GM19463 (cell line): ENCODE results near the gene CLDN15.
"Not testable (repeated sequence)": the region's sequence is repeated elsewhere in the genome, so short reads cannot be mapped to it uniquely, and the experiment has no call there.

Experiments used
- ATAC-seq: cut with Tn5 transposase; IDR thresholded peaks from one replicate; pipeline ENCODE4 v1.9.1; 2021; ENCODE audit warnings: mild to moderate bottlenecking, moderate library complexity; ENCODE audit not compliant: unreplicated experiment

The CLDN15 gene

DNA sequence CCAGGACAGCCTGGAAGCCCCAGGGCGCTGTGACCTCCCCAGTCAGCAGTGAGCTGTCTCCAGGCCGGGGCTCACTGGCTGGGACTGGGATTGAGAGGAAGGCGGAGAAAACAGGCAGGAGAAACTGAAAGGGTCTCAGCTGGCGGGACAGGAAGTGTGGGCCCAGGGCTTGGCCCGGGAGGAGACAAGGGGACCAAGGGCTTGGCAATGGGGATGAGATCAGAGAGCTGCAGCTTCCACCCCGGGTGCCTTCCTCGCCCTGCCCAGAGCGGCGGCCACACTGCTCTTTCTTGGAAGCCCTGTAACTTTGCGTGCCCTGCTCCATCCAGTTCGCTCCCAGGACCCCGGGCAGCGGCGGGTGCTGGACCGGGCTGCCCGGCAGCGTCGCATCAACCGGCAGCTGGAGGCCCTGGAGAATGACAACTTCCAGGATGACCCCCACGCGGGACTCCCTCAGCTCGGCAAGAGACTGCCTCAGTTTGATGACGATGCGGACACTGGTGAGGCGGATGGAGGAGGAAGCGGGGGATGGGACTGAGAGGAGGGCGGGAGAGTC, 15.2 kb downstream of the CLDN15 start:
- no peak for ATAC-seq

DNA sequence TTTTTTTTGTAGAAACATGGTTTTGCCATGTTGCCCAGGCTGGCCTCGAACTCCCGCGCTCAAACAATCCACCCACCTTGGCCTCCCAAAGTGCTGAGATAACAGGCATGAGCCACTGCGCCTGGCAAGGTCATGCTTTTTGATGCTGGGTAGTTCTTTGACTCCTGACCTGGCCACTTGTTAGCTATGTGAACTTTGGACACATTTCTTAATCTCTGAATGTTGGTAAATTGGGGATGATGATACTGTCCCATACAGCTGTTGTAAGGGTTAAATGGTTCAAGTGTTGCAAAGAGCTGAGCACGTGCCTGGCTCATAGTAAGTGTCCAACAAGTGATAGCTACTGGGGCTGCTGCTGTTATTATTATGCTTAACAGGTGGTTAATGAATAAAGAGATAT, 17.3 kb downstream of the CLDN15 start:
- no peak for ATAC-seq

DNA sequence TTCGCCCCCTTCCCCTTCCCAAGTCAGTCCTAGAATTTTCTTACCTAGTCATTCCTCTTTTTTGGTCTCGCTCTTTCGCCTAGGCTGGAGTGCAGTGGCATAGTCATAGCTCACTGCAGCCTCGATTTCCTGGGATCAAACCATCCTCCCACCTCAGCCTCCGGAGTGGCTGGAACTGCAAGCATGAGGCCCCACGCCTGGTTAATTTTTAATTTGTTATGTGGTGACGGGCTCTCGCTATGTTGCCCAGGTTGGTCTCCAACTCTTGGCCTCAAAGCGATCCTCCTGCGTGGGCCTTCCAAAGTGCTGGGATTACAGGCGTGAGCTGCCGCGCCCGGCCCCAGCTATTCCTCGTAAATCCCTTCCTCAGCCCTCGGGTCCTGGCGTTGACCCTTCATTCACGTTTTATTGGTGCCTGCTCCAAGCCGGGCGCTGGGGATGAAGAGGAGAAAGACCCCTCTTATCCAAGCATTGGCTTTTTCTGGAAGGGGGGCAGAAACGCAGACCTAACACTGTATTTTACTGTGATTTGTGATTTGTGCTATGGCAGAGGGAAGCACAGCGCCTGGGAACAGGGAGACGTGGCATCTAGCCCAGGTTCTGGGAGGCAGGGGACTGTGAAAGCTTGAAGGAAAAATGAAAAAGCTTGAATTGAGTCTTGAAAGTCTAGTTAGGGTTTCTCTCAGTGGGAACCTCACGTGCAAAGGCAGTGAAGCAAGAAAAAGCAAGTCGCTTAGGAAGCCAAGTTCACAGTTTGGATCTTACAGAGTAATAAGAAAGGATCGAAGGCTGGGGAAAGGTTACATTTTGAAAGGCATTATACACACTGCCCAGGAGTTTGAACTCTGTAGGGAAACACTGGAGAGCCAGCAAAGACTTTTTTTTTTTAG, 19.1 kb downstream of the CLDN15 start:
- peak; percentile 13 for ATAC-seq

DNA sequence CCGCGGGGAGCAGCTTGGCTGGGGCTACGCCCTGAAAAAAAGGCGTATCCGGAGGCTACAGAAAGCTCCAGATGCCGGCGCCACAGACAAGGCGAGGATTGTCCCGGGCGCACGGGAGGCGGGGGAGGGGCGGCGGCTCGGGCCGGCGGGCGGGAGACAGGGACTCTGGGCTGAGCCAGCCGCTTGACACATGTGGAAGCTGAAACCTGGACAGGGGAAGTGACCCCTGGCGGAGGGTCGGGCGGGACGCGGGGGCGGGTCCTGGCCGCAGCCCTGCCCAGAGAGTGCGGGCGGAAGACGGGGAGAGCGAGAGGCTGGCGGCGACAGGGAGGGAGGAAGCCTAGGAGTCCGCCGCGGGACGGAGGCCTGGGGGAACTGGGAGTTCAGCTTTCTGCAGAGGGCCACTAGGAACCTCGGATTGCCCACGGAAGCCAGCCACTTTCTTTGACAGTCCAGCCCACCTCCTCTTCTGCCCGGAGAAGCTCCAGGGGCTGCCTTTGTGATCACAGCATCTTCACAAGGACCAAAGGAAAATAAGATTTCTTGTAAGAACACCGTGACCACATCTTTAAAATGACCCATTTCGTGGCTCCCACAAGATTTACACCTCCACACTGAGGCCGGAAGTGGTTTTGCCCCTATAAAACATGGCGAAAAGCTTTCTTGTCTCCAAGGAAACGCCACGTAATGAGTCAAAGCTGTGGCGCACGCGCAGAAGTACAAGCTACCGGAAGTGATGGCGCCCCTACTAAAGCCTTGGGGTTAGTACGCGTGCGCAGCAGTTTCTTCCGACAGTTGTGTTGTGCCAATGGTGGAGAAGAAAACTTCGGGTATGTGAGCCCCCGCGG, 20.0 kb downstream of the CLDN15 start, which contains the start of the genes PLOD3 and ZNHIT1:
TSS of gene PLOD3 (minus strand) at position 194 of the 848 bp plus-strand sequence. CDS start 307 bp downstream, outside the sequence.
TSS of gene ZNHIT1 (plus strand) at position 778 of the 848 bp plus-strand sequence. CDS start at position 809, 31 bp downstream.
- peak; percentile 62 for ATAC-seq

DNA sequence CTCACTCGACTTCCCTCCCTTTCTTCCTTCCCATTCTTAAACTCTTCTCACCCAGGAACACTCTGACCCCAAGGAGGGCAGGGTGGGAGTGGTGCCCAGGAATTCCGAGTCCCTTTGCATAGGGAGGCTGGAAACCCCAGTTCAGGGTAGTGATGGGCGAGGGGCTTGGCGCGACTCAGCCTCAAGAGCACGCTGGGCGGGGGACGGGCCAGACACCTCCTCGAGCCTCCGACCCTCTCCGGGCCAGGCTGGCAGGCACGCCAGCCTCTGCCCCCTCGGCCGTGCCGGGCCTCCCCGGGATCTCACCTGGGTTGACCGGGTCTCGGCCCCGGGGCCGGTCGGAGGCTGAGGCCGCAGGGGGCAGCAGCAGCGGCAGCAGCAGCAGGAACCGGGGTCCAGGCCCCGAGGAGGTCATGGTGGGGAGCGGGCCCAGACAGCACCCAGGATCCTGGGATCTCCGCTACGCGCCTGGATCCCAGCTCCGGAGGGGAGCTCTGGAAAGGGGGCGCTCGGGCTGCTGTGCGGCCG, 20.7 kb downstream of the CLDN15 start:
- peak; percentile 23 for ATAC-seq

DNA sequence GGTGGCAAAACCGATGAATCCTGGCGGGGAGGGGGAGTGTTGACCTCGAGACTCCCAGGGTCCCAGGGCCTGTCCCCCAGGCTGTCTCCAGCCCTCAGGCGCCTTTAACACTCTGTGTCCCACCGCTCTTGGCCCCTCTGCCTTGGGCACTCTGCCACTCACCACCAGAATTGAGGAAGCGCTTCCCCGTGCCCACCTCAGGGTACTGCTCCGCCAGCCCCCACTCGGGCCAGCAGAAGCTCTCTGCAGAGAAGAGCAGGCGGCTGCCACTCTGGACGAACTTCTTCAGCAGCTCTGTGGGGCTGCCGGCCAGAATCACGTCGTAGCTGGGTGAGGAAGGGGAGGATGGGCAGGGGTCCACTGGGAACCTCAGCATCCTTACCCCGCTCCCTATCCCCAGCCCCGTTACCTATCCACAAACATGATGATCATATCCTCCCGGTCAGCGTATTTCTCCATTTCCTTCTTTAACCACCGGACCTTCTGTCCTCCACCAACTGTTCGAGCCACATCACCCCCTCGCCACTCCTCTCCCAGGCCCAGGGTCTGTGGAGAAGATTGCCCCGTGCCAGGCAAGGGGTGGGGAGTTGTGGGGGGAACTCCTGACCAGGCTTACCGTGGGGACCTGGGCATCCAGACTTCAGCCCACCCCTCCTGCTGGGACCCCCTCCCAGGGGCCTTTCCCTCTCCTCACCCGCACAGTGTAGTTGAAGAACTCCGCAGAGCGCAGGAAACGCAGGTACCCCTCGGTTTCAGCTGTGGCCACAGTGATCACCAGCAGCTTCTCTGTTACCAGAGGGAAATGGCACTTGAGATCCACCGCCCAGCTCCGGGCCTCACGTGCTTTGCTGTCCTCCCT, 21.4 kb downstream of the CLDN15 start:
- no peak for ATAC-seq

DNA sequence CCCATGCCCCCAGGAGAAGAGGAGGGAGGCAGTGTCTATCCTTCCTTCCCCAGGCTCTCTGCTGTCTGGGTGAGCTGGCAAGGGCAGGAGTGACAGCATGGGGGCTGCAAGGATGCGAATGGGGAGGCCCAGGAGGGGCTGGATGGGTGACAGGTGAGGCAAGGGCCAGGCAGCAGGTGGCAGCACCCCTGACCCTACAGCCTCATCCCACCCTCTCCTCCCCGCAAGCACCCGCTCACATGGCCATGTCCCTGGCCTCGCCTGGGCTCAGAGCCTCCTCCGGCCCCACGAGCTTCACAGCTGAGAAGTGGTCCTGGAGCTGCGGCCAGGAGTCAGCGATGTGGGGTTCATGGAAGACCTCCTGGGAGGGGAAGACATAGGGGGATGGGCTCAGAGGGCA, 25.6 kb downstream of the CLDN15 start:
- no peak for ATAC-seq

DNA sequence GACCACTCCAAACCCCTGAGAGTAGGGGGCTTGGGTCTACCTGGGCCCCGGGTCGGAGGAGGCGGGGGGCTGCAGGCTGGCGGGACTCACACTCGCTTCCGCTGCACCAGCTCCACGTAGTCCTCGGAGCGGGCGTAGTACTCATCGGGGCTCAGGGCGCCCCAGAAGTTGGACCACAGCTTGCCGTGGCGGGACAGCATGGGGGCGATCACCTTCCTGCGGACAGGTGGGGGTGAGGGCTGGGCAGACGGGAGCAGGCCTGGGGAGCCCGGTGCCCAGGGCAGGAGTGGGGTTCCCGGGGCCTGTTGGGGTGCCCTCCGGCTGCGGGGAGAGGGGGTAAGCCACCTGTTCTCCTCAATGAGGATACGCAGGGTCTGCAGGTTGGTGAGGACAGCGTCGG, 26.1 kb downstream of the CLDN15 start:
- ATAC-seq = no peak

DNA sequence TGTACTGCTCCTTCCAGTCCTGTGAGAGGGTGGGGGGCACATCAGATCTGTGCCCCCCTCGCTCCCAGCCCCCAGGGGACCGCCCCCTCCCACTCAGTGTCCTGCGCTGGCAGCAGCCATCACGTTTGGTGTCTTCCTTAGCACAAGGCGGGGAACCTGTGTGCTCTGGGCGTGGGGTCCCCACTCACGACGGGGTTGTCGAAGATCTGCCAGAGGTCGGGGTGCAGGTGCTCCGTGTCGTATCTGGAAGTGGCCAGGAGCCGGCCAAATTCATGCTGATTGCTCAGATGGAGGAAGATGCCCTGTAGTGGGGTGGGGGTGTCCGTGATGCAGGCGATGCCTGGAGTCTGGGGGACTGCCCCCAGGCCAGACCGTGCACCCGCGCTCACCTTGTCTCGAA, 27.5 kb downstream of the CLDN15 start:
- no peak for ATAC-seq

DNA sequence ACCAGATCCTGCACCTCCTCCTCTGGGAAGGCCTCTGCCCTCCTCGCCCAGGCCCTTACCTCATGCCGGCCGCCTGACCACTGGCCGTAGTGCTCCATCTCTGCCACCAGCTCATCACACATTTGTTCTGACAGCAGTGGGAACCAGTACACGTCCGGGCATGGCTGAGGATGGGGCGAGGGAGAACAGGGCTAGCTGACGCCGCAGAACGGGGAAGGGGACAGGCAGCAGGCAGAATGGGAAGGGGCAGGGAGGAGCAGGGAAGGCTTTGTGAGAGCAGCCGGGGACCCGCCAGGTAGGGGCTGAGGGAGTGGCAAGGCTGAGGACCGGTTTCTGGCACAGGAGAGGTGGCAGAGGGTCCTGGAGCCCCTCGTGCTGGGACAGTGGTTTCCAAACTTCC, 28.8 kb downstream of the CLDN15 start:
- ATAC-seq = no peak

DNA sequence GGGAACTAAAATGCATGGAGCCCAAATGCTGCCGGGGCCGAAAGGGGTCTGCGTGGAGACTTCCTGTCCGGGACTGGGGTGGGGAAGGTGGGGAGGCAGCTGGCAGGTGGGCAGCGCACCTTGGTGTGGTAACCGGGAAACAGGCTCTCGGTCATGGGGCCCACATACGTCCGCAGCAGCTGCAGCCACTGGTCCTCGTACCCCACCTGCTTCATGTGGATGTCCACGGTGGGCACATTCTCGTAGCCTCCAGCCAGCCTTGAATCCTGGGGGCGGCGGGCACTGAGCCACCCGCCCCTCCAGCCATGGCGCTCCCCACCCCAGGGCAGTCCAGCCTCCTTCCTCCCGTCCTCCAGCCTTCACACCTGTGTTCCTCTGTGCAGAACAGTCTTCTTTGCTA, 30.1 kb downstream of the CLDN15 start:
- ATAC-seq = no peak

DNA sequence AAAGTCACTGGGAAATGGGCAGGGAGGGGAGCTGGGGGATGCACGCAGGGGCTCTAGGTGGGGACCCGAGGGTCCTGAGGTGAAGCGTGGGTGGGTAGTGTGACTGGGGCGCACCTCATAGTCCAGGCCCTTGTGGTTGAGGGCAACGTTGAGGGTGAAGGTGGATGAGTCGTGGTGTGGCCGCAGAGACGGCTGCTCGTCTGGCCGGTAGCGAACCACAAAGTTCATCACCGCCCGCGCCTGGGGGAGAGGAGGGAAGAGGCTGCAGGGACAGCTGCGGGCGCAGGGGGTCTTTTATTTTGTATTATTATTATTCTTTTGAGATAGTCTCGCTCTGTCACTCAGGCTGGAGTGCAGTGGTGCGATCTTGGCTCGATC, 30.9 kb downstream of the CLDN15 start:
- ATAC-seq = no peak

DNA sequence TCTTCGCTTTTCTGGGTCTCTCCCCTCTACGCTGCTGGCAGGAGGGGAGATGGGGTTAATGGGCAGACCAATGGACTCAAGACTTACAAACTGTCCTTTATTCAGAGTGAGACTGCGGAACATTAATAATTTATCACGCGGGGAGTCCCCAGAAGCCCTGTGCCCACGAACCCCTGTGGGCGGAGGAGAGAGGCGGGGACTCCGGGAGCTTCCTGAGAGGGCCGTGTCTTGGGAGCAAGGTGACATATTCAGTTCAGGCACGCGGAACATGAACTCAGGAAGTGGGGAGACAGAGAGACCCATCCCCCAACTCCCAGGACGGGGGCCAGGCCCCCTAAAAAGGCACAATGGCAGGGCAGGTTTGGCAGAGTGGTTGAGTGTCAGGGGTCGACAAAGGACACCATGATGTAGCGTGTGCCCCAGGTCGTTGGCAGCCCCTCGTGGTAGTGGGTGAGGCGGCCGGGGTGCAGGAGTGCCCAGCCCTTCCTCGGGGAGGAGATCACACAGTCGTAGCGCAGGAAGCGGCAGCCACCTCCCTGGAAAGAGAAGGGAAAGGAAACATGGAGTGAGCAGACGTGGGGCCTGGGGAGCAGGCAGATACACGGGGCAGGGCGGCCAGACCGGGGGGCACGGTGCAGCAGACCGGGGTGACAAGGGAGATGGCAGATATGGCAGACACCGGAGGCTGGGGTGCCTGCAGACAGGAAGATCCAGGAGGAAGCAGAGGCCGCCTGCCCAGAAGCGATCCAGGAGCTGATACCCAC, 31.5 kb downstream of the CLDN15 start:
- ATAC-seq = no peak

DNA sequence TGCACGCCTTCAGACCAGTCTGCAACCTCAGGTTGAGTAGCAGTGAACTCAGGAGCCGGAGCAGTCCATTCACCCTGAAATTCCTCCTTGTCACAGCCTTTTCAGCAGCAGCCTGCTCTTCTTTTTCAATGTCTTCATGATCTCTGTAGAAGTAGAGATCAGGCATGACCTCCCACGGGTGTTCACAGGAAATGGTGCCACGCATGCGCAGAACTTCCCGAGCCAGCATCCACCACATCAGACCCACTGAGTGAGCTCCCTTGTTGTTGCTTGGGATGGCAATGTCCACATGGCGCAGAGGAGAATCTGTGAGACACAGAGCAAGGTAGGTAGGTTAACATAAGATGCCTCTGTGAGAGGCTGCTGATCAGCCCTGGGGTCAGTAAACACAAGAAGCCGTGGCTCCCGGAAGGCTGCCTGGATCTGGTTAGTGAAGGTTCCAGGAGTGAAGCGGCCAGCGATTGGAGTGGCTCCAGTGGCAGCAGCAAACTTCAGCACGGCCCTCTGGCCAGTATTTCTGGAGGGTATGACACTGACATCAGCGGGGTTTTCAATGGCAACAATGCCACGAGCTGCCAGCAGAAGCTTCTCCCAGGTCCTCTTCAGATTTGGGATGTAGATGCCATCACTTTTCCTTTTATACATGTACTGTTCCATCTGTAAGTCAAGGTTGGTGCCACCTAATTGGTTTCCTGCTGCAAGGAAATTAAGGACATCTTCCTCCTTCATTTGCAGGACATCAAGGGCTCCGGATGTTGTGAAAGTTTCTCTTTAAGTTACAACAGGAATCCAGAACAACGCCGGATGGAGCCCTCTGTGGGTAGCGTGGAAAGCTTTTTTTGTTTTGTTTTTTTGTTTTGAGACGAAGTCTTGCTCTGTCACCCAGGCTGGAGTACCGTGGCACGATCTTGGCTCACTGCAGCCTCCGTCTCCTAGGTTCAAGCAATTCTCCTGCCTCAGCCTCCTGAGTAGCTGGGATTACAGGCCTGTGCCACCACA, 33.6 kb downstream of the CLDN15 start:
- not testable (repeated sequence) for ATAC-seq

DNA sequence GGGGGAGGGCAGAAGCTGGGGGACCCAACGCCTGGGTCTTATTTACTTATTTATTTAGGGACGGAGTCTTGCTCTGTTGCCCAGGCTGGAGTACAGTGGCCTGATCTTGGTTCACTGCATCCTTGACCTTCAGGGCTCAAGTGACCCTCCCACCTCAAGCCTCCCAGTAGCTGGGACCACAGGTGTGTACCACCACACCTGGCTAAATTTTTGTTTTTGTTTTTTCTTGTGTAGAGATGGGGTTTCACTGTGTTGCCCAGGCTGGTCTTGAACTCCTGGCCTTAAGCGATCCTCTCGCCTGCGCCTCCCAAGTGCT, 35.0 kb downstream of the CLDN15 start:
- no peak for ATAC-seq

DNA sequence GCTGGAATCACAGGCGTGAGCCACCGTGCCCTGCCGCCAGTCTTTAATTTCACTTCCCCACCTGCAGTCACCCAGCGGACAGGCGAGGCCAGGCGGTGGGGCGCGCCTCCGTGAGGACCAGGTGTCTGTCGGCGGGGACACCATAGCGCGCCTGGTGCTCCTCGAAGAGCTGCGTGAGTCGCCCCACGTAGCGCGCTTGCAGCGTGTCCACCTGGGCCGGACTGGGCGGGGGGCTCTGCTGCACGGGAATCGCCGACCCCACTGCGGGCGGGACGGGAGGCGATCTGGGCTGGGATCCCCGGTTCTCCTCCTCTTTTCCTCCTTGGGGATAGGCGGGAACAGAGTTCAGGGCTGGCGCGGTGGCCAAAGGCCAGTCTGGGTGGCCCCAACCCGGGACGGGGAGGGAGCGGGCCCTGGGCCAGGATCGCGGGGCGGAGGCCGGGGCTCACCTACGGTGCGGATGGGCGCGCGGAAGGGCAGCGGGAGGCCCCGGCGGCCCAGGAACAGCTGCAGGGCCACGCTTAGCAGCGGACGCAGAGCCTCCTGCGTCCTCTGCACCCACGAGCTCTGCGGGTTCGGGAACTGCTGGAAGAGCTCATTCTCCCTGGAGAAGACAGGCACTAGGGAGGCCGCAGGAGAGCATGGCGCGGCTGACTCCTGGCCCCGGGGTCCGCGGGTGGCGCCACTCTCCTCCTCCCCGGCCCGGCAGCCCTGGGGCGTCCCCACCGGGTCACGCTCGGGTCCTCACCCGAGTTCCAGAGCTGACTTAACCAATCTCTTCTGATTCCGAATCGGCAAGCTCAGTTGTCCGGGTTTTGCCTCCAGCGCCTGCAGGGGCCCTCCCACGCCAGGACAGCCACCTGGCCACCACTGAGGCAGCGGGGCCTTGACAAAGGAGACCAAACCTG, 35.7 kb downstream of the CLDN15 start:
- no peak for ATAC-seq

DNA sequence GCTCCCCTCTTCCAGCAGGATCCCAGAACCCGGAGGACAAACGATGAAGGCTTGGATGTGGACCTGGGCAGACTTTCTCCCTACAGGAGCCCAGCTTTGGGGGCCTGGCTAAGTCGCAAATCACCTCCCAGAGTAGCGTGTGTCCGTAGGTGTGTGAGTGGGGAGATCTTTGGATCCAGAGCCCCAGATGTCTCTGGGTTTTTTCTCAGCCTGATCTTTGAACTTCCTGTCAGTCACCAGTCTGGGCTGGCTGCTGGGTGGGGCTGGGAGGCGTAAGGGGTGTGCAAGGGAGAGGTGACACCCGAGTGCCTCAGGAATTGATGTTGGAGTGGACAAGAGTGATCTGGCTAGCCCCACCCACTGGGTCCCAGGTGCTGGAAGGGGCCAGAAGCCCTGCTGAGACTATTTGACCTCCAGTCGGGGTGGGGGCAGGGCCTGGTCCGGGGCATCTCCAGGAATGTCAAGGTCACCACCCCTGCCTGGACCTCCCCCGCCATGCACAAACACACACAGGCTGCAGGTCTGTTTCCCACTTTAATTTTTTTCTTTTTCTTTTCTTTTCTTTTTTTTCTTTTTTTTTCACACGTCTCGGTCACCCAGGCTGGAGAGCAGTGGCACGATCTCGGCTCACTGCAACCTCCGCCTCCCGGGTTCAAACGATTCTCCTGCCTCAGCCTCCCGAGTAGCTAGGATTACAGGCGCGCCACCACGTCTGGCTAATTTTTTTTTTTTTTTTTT, 36.6 kb downstream of the CLDN15 start, which contains the start of gene MOGAT3:
TSS of gene MOGAT3 (minus strand) at position 175 of the 738 bp plus-strand sequence. CDS start 182 bp downstream, outside the sequence.
- ATAC-seq = no peak
